ENCODE results near the gene GPR50. TPM values are rescaled to one million over a fixed set of nuclear protein-coding genes. Genes with fewer than 3 reads are reported as not detected.

GPR50 gene

DNA sequence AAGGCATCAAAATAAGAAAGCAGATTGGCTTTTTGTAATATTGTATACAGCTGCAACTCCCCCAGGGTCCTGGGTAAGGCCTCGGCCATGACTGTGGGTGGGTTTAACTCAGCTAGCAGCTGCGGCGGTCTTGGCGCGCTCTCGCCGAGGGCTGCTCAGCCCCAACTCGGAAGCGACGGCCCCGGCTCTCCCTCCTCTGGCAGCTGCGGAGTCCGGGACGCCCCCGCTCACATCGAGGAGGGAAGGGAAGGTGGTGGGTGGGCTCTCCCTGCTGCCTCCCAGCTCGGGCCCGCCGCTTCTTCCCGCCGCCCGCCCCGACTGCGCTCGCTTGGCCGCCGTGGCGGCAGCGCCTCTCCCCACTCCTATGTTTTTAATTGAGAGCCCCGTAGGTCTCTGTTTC is 51.2 kb downstream of the GPR50 start:
- DNase-seq (ENCODE audit: low read depth in 1 of 2, low spot score in 1 of 2): no peak
- H3K4me3 ChIP-seq (replicated peaks; ENCODE audit: insufficient read depth, low read length): no peak overlapping the region
- H3K27ac ChIP-seq (replicated peaks): no peak overlapping the region
- H3K27me3 ChIP-seq (ENCODE audit: insufficient read depth, poor library complexity, severe bottlenecking): no peaks in the 10 kb centered on the region
- TF ChIP-seq CTCF (IDR thresholded peaks at IDR 0.05; ENCODE audit: insufficient read depth, low read length): no peak
- TF ChIP-seq POLR2AphosphoS5 (IDR thresholded peaks at IDR 0.05; ENCODE audit: low read depth): no peak
- no peak for TF ChIP-seq GABPA (IDR thresholded peaks at IDR 0.05; ENCODE audit: low read depth)

GRCh38 chrX:151228935-151229334 is 52.6 kb downstream of the GPR50 start:
- DNase-seq (ENCODE audit: low read depth in 1 of 2, low spot score in 1 of 2): no peak
- TF ChIP-seq CTCF (IDR thresholded peaks at IDR 0.05; ENCODE audit: insufficient read depth, low read length) (no peak), REST (IDR thresholded peaks at IDR 0.05; ENCODE audit: insufficient replicate concordance, low read depth) (no peak), POLR2AphosphoS5 (IDR thresholded peaks at IDR 0.05; ENCODE audit: low read depth) (no peak)
- H3K27me3 ChIP-seq (ENCODE audit: insufficient read depth, poor library complexity, severe bottlenecking): no peaks in the 10 kb centered on the region

More at GRCh38 chrX:151228935-151229334, 52.6 kb downstream of the GPR50 start:
- H3K4me3 ChIP-seq (replicated peaks; ENCODE audit: insufficient read depth, low read length): no peak overlapping the region
- H3K27ac ChIP-seq (replicated peaks): no peak overlapping the region

Small RNA genes within 50 kb of the gene (microRNA-seq; reads per million reads assigned to microRNA genes)
- not detected for gene MIR4330
